ENCODE measurements around the gene FRYL. TPM values are rescaled to one million over a fixed set of nuclear protein-coding genes. Genes with fewer than 3 reads are reported as not detected.

FRYL gene
- total and polyA plus RNA-seq, 2 of the 8 experiments (the other 6 are each of a cell fraction or from before 2014, with no cell fraction given), result 8.0 to 36.5 TPM

- Histone ChIP-seq H4K5ac (ENCODE audit: insufficient read length, low read depth, low read length) (no peak overlapping the region), H3K9ac (replicated peaks in 1 of 4; ENCODE audit: extremely low read depth in 1 of 4, low read depth in 3 of 4, low read length in 3 of 4) (no peak overlapping the region), H3K18ac (ENCODE audit: extremely low read depth, low read length) (no peak overlapping the region), H3K27ac (ENCODE audit: low read depth, low read length) (no peak overlapping the region), H2BK120ac (replicated peaks; ENCODE audit: low read depth, low read length) (no peak overlapping the region), H3K4me3 (ENCODE audit: extremely low read depth in 1 of 4, insufficient read depth in 2 of 4, low read depth in 3 of 4, low read length in 4 of 4) (no peak overlapping the region), H2BK20ac (ENCODE audit: low read length) (no peak overlapping the region), H3K9me3 (ENCODE audit: insufficient read depth in 2 of 2, low read depth in 1 of 2, low read length in 1 of 2) (peaks cover 0 to 5% of the 10 kb centered on the region in 2 experiments; a peak in 1 of 4 replicates), H3K4me1 (replicated peaks in 1 of 4; ENCODE audit: control insufficient read depth in 3 of 4, insufficient read depth in 4 of 4, low read length in 3 of 4) (peaks cover 3 to 6% (median 5%) of the 10 kb centered on the region in 4 experiments; a peak in 5 of 7 replicates), H4K91ac (replicated peaks; ENCODE audit: insufficient read length, low read length) (no peak overlapping the region), H3K27me3 (replicated peaks in 1 of 4; ENCODE audit: control insufficient read depth in 3 of 4, extremely low read depth in 1 of 4, insufficient read depth in 3 of 4, low read length in 3 of 4) (no peaks in the 10 kb centered on the region), H3K56ac (replicated peaks; ENCODE audit: insufficient read length, low read depth, low read length) (no peak overlapping the region), H4K20me1 (replicated peaks in 1 of 2; ENCODE audit: control insufficient read depth in 1 of 2, insufficient read depth in 2 of 2, low read length in 2 of 2) (no peaks in the 10 kb centered on the region), H2BK15ac (ENCODE audit: low read length) (no peak overlapping the region), H3K23ac (ENCODE audit: insufficient read length) (no peak overlapping the region), H4K8ac (ENCODE audit: extremely low read depth, insufficient read depth, low read length) (no peak overlapping the region), H2BK5ac (ENCODE audit: low read depth, low read length) (no peak overlapping the region), H3K79me2 (ENCODE audit: control insufficient read depth in 1 of 2, insufficient read depth in 2 of 2, low read length in 2 of 2) (peaks cover 0 to 41% of the 10 kb centered on the region in 2 experiments; a peak in 2 of 4 replicates), H3K4me2 (ENCODE audit: insufficient read depth in 1 of 2, low read depth in 2 of 2, low read length in 2 of 2) (no peak overlapping the region), H3K36me3 (ENCODE audit: control insufficient read depth in 2 of 4, insufficient read depth in 4 of 4, low read length in 3 of 4) (peaks cover 0 to 6% (median 0%) of the 10 kb centered on the region in 4 experiments; a peak in 3 of 8 replicates), H3K4ac (replicated peaks; ENCODE audit: insufficient read length, low read depth, low read length) (no peak overlapping the region), H2AK5ac (ENCODE audit: low read depth, low read length) (no peak overlapping the region), H3K14ac (ENCODE audit: insufficient read length) (no peak overlapping the region), H2AFZ (ENCODE audit: low read length) (no peak overlapping the region), H2BK12ac (ENCODE audit: low read depth, low read length) (no peak overlapping the region), H3K23me2 (ENCODE audit: low read depth, low read length) (no peaks in the 10 kb centered on the region; the same call in 1 of the 2 replicates), H3K79me1 (ENCODE audit: low read depth, low read length) (no peaks in the 10 kb centered on the region; the same call in 1 of the 2 replicates)
- CTCF ChIA-PET (ENCODE audit: partially characterized antibody), result interaction anchor here (0.6 to 0.8 kb wide), 2 partner anchors 14 to 21 kb away, joined by 3 read pairs; no protein-coding TSS in a partner anchor
- no peak for FAIRE-seq
- POLR2A ChIA-PET (ENCODE audit: partially characterized antibody), result no interaction called here
- DNase-seq (ENCODE audit: low read depth in 1 of 2, low spot score in 2 of 2), result no peak
- TF ChIP-seq RAD21 (IDR thresholded peaks at IDR 0.05 in 1 of 2, conservative IDR thresholded peaks at IDR 0.05 in 1 of 2; ENCODE audit: low read depth in 2 of 2, low read length in 2 of 2) (no peak), CBX5 (IDR thresholded peaks at IDR 0.05; ENCODE audit: low read depth, low read length) (no peak)
These were observed 73.3 kb downstream of the FRYL start for GRCh38 chr4:48706736-48707135.

Measured in H1 (cell line).